Ecto neural progenitor cell (in vitro differentiated cells): ENCODE results near the gene CYP26C1.

ENCODE experiments used
- DNase-seq: peaks from one replicate; pipeline ENCODE4 v3.0.0-alpha.2; 2018; ENCODE audit warnings: low spot score

Gene CYP26C1, protein sequence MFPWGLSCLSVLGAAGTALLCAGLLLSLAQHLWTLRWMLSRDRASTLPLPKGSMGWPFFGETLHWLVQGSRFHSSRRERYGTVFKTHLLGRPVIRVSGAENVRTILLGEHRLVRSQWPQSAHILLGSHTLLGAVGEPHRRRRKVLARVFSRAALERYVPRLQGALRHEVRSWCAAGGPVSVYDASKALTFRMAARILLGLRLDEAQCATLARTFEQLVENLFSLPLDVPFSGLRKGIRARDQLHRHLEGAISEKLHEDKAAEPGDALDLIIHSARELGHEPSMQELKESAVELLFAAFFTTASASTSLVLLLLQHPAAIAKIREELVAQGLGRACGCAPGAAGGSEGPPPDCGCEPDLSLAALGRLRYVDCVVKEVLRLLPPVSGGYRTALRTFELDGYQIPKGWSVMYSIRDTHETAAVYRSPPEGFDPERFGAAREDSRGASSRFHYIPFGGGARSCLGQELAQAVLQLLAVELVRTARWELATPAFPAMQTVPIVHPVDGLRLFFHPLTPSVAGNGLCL

DNA sequence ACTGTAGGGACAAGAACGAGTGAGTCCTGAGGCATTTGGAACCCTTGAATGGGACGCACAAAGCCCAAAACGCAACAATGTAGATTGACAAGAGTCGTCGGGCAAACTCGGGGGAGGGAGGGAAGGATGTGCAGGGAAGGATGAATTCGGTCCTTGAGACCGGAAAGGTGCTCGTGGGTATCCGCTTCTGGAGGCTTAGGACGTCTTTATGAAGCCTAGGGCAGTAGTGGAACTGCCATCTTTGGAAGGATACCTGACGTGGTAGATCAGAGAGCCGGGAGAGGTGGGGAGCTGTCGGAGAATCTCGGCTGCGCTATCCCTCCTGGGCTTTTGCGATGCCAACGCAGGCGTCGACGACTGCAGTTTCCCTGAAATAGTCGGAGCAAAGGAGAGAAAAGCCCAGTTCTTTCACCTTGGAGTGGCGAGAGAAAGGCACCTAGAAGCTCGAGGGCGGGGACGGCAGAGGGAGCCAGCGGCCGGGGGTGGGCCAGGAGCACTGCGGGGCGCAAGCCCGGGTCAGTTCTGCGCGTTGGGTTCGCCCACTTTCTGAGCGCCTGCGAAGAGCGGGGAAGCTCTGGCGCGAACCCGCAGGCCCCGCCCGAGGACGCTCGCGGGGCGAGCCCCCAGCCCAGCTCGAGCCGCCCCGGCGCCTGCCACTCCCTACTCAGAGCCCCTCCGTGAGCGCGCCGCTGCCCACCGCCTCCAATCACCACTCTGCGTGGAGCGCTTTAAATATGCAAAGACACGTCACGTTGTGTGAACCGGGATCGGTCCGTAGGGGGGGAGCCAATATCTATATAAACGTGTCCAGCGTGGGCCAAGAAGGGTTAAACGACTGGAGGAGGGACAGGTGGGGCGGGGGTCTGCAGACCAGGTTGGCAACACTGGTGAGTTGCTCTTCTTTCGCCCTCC, at the start of gene CYP26C1:
Gene CYP26C1, plus strand, starts transcription at position 824 of the 912 bp plus-strand sequence. CDS start 466 bp downstream, outside the sequence.
- DNase-seq = no peak

DNA sequence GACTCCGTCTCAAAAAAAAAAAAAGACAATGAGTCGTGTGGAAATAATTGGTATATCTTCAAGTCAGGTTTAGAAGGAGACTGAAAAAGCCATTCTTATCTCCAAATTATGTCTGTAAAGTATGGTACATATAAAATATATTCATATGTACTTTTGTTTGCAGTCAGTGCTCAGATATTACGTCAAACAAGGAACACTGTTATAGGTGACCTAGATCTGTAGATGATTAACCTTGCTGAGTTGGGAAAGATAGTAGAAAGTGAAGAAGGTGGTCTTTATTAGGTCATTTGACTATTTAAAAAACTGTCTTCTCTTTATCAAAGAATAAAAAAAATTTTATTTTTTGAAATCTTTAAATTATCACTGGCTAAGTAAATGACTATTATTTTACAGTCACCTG, 44.9 kb upstream of the CYP26C1 start:
- DNase-seq = no peak

DNA sequence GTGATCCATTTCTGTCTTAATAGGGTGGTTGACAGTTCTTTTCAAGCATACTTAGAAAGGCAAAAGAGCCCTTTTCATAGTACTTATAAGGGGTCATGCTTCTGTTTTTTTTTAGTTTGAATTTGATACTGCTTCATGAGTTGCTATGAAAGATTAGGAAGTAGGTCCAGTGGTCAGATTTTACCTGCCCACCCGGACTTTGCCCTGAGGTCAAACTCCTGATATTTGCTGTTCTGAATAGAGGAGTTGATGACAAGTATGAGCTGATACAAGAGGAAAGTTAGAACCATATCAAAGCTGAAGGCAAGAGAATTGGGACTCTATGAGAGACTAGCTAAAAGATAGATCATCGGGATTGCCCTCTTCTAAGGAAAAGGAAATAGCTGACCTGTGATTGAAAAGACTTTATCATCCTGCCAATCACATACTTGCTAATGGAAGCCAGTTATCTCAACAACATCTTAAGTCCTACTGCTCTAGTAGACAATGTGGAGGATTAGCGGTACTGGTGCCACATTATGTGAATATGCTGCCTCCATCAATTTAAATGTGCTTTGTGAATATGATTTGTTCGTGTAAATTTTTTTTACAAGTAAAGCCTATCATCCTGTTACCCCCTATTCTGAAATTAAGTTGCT, 37.5 kb upstream of the CYP26C1 start:
- no peak for DNase-seq

DNA sequence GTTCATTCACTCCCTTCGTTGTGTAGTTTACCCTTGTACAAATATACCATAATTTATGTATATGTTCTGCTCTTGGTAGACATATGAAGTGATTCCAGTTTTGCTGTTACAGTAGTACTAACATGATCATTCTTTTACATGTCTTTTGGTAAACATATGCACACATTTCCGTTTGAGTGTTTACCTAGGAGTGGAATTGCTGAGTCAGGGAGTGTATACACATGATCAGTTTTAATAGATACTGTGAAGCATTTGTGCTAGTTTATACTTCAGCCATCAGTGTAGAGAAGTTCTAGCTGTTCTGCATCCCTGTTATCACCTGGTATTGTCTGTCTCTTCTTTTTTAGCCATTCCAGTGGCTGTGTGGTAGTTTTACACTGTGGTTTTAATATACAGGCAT, 34.5 kb upstream of the CYP26C1 start:
- DNase-seq = no peak

DNA sequence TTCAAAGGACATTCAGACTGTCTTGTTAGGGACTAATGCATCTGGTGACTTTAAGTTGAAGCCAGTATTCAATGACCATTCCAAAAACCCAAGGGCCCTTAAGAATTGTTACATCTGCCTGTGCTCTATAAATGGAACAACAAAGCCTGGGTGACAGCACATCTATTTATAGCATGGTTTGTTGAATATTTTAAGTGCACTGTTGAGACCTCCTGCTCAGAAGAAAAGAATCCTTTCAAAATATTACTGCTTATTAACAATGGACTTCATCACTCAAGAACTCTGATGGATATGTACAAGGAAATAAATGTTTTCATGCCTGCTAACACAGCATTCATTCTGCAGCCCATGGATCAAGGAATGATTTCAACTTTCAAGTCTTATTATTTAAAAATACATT, 33.1 kb upstream of the CYP26C1 start:
- no peak for DNase-seq

DNA sequence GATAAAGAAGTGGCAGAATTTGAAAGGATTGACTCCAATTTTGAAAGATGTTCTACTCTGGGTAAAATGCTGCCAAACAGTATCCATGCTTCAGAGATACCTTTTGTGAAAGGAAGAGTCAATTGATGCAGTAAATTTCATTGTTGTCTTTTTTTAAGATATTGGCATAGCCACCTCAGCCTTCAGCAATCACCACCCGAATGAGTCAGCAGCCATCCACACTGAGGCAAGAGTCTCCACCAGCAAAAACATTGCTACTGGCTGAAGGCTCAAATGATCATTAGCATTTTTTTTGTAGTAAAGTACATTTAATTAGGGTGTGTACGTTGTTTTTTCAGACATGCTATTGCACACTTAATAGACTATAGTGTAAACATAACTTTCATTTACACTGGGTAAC, 31.7 kb upstream of the CYP26C1 start:
- DNase-seq = no peak

DNA sequence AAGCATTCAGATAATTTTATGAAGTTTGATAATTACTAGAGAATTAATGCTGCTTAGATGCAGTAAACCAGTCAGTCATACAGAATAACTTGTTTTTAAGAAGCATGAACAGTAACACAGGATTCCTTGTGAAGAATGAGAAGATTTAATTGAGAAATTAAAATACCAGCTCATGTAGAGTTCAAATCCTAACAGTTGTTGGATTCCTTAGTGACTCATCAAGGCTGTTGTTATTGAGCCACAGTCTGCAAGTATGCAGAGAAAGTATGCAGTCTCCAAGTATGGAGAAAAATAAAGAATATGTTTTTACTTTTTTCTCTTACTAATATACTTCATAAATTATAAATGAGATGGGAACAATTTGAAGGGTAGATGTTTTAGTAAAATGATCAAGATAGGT, 30.2 kb upstream of the CYP26C1 start:
- DNase-seq = no peak

DNA sequence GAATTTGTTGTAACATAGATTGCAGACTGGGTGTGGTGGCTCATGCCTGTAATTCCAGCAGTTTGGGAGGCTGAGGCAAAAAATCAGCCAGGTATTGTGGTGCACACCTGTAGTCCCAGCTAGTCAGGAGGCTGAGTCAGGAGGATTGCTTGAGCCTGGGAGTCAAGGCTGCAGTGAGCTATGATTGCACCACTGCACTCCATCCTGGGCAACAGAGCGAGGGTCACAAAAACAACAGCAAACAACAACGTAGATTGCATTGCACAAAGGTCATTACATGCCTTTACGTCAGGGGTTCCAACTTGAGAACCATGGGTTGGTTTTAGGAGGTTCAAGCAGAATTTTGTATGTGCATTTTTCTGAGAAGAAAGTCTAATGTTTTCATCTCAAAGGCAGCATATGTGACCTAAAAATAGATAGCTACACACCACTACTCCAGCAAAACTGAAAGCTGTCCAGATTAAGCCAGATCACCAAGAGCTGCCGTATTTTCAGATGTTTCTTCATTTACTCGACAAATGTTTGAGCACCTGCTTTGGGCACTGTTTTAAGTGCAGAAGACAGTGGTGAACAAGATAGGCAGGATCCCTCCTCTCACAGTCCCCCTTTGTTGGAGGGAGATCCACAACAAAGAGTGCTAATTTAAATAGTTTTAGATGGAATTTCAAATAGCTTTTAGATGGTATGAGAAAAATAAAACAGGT, 28.3 kb upstream of the CYP26C1 start:
- DNase-seq = no peak

DNA sequence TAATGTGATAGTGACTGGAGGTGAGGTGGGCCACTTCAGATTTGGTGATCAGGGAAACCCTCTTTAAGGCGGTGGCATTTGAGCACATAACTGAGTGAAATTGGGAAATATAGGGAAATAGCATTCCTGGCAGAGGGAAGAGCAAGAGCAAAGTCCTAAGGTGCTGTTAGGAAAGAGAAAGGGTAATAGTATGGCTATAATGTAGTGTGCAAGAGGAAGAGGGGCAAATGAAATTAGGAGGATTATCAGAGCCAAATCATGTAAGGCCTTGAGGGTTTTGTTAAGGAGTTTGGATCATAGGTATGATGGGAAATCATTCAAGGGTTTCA, 27.8 kb upstream of the CYP26C1 start:
- no peak for DNase-seq

DNA sequence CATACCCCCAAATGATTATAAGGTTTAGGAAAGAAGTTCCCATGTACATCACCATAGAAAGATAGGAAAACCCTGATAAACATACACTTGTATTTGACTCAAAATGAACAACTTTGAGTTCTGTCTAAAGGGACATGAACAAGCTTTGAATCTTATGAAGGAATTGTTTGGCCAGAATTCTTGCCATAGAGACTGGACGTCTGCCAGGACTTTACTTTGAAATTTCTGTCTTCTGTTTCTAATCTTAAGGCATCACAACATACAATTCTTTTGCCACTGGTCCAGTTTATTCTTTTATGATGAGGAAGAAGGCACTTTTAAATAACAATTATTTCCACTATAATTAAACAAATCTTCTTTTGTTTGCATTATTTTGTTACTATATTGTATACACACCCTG, 26.2 kb upstream of the CYP26C1 start:
- no peak for DNase-seq

DNA sequence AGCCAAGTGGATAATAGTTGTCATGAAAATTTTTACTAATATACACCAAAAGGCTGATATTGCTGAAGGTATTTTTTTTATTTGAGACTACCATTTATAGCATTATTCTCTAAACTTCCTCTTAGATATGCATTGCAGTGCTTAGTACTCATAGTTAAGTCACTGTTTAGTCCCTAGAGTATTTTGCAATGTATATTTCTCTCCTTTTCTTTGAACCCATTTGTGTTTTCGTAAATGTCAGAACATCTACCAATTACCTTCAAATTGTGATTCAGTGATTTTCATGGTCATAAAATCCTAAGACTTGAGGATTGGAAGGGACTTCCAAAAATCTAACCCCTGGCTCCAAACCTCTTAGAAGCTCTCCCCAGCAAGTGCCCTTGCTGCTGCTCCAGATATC, 21.5 kb upstream of the CYP26C1 start:
- no peak for DNase-seq

DNA sequence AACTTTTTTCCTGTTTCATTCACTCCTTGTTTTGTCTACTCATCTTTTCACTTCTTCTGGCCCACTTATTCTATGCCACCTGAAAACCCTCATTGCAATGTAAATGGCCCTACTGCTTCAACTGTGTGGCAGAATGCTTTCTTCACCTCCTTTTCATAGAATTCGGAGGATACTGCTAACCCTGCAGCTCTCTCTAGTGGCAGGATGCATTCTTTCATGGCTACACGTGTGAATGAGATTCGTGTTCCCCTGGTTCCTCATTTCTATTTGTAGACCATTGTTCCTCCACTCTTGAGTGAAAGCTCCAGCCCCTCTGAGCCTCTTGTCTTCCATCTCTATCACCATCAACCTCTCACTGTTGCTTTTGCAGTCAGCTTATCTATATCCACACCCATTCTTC, 20.9 kb upstream of the CYP26C1 start:
- DNase-seq = no peak

DNA sequence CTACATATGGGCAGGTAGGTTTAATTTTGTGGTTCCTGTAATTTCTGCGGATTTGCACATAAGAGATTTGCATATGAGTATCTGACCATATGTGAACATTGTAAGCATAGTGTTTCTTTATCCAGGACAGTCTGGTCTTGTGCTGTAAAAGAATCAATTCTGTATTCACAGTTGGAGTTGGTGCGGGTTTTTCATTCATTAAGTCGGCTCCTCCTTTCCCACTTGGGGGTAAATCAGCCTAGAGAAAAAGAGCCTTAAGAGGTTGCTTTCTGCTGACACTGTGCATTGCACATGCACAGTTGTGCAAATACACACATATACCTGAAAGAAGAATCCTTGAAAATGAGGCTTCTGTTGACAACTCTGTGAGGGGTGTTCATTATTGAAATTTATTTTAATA, 6.1 kb upstream of the CYP26C1 start:
- no peak for DNase-seq

DNA sequence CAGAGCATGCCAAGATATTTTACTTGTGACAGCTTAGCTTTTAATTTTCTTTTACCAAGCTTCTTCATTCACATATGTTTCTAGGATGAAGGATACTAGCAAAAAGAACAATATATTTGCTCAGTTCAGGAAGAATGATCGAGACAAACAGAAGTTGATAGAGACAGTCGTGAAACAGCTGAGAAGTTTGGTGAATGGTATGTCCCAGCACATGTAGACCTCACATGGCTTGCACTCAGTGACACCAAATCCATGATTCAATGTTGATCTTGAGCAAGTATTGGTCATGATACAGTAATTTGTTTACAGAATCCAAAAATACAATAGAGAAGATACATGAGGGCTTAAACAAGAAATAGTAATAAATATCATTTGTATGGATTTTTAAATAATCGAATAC, 2.5 kb upstream of the CYP26C1 start:
- no peak for DNase-seq

DNA sequence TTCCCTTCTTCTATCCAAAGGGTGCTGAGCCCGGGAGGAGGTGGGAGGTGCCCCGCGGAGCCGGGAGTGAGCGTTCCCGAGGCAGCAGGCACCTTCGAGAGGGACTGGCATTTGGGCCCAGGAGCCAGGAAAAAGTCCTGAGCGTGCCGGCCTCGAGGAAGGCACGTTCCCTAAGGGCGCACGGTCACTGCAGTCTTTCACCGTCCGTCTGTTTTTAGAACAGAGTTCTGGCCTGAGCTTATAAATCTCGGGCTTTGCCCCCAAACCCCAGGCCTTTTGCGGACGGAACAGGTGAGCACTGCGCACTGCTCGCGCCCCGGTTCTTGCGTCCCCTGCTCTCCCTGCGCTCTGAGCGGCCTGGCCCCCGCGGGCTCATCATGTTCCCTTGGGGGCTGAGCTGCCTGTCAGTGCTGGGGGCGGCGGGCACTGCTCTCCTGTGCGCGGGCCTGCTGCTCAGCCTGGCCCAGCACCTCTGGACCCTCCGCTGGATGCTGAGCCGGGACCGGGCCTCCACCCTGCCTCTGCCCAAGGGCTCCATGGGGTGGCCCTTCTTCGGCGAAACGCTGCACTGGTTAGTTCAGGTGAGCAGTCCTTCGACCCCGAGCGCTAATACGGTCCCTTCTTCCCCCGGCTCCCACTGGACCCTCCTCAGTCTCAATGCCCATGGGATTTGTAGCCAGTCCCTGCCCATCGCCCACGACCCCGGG, 442 bp downstream of the CYP26C1 start:
- peak; percentile 47 for DNase-seq

DNA sequence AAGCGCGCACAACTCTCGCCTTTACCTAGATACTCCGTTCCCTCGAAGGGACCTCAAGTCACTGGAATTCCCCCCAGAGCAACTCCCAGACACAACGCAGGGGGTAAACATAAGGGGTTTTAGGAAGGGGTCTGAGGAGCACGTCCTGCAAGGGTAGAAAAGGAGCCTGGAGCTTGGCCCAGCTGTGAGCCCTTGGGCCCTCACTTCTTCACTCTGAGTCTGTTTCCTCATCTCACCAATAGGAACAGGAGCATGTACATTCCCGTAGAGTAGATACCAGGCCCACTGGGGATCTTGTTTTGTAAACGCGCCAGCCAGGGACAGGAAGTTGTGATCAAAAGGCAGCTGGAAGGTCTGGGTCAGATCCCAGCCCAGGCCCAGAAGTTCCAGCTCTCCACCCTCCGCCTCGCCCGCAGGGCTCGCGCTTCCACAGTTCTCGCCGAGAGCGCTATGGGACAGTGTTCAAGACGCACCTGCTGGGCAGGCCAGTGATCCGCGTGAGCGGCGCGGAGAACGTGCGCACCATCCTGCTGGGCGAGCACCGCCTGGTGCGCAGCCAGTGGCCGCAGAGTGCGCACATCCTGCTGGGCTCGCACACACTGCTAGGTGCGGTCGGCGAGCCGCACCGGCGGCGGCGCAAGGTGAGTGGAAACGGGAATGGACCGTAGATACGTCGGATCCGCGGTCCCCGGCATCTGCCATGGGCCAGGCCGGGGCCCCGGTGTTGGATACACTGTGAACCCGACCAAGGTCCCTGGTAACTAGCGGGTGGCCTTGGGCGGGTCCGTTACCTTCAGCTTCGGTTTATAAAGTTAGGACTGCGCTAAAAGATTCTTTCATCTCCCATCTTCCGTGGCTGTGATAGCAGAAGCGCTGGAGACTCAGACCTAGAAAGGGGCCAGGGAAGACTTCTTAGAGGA, 1.3 kb downstream of the CYP26C1 start:
- DNase-seq = no peak

DNA sequence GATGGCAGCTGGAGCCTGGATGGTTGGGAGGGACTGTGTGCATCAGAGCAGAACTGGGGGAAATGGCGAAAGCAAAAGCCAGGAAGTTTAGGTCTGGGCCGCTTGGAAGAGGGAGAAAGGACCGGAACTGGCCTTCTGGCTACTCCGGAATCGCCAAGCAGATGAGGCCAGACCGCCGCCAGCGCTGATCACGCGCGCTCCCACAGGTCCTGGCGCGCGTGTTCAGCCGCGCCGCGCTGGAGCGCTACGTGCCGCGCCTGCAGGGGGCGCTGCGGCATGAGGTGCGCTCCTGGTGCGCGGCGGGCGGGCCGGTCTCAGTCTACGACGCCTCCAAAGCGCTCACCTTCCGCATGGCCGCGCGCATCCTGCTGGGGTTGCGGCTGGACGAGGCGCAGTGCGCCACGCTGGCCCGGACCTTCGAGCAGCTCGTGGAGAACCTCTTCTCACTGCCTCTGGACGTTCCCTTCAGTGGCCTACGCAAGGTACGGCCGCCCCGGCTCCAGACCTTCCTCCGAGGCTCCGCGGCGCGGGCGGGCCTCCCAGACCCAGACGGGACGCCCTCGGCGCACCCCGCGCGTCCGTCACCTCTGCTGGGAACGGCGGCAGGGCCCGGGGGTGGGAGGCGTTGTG, 2.0 kb downstream of the CYP26C1 start:
- peak; percentile 77 for DNase-seq

DNA sequence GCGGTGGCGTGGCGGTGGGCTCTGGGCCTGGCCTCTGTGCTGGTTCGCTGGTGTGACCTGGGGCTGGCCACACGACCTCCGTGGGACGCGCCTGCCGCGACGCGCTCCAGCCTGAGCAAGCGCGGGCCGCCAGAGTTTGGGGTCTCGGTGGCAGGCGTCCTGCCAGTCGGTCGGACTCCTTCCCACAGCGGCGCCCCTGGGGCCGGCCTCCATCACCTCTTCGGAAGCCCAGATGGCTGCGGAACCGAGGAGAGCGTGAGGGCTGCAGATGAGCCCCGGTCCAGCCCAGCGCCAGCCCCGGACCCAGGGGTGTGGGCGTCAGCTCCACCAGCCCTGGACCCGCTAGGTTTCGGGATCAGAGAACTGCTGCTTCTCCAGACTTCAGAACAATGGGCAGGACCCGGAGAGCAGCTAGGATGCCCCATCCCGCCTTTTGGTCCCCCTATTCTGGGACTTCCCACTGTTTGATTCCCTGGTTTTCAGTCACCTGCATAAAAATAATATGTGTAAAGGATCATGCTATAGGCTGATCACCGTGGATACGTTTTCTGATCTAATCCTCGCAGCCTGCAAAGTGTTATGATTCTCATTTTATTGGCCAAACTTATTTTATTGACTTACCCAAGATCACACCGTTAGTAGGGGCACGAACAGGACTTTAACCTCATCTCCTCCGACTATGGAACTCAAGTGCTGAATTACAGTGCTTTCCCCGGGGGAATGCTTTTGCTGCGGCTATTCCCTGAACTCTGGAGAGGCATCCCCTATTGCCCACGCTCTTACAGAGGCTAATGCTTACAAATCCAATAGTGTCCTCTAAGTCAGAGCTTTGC, 2.8 kb downstream of the CYP26C1 start:
- no peak for DNase-seq
